ENCODE results near the gene CFAP57. TPM values are rescaled to one million over a fixed set of nuclear protein-coding genes. Genes with fewer than 3 reads are reported as not detected.

Gene CFAP57
- total and polyA plus RNA-seq, 2 of the 4 experiments (the other 2 are of a cell fraction) = 0.29 to 0.36 TPM

DNA sequence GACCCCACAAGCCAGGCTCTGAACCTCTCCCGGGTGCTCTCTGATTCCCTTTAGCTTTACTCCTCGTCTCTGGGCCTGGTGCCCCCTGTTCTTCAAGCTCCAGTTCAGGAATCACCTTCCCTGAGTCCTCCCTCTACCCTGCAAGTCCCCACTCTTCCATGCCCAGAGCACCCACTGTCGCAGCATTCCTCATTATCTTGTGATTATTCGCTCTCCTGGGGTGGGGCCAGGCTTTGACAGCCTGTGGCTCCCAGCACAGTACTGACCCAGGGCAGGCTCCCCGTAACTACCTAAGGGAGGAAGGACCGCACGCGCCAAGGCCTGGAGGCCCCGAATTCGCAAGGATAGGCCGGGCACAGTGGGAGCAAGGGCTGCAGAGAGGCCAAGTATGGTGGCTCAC is 114.0 kb downstream of the CFAP57 start:
- H3K9me3 ChIP-seq (ENCODE audit: control insufficient read depth, insufficient read depth, low read length) = no peaks in the 10 kb centered on the region
- H3K18ac ChIP-seq (ENCODE audit: low read depth, low read length) = no peak overlapping the region
- no peak overlapping the region for H3K56ac ChIP-seq (ENCODE audit: extremely low read depth, insufficient read depth, low read length)
- H3K4me1 ChIP-seq (ENCODE audit: control insufficient read depth, insufficient read depth, low read length) = no peaks in the 10 kb centered on the region
- in situ Hi-C loops (cut with MboI; ENCODE audit: low sequenced_read_pairs) (no loop called here), dilution Hi-C loops (cut with HindIII; ENCODE audit: low sequenced_read_pairs, unreplicated experiment) (no loop called here), intact Hi-C loops (cut with micrococcal nuclease) (no loop called here)
- H3K27ac ChIP-seq (ENCODE audit: insufficient read depth, low read length) = no peak overlapping the region
- no peak overlapping the region for H2BK120ac ChIP-seq (ENCODE audit: low read depth, low read length)
- H2AFZ ChIP-seq (replicated peaks; ENCODE audit: low read length, poor library complexity) = no peak overlapping the region
- ChIA-PET CTCF (no interaction called here), POLR2A (ENCODE audit: unreplicated experiment) (no interaction called here)
- H3K79me1 ChIP-seq (ENCODE audit: low read depth in 1 of 2, low read length in 2 of 2) = no peaks in the 10 kb centered on the region
- no peak overlapping the region for H2BK5ac ChIP-seq (ENCODE audit: low read depth, low read length, poor library complexity, severe bottlenecking)
- TF ChIP-seq MAFK (IDR thresholded peaks at IDR 0.05; ENCODE audit: low read depth, low read length) (no peak), POLR2A (IDR thresholded peaks at IDR 0.05; ENCODE audit: low read depth, low read length) (no peak), CHD1 (IDR thresholded peaks at IDR 0.05; ENCODE audit: low read depth, low read length) (no peak), SMC3 (IDR thresholded peaks at IDR 0.05; ENCODE audit: low read depth, low read length) (no peak), CEBPB (IDR thresholded peaks at IDR 0.05; ENCODE audit: low read depth, low read length) (no peak), NFE2L2 (IDR thresholded peaks at IDR 0.05; ENCODE audit: low read depth, low read length) (no peak), BHLHE40 (IDR thresholded peaks at IDR 0.05; ENCODE audit: low read depth, low read length) (no peak), RCOR1 (IDR thresholded peaks at IDR 0.05; ENCODE audit: insufficient replicate concordance, low read length) (no peak), RAD21 (IDR thresholded peaks at IDR 0.05; ENCODE audit: low read length) (no peak), MXI1 (IDR thresholded peaks at IDR 0.05; ENCODE audit: borderline replicate concordance, low read depth, low read length) (no peak), MAZ (IDR thresholded peaks at IDR 0.05; ENCODE audit: borderline replicate concordance, low read depth, low read length) (no peak), RFX5 (IDR thresholded peaks at IDR 0.05; ENCODE audit: low read depth, low read length) (no peak), FOS (IDR thresholded peaks at IDR 0.05; ENCODE audit: low read depth, low read length) (no peak)
- TF ChIP-seq, protein P1, sequence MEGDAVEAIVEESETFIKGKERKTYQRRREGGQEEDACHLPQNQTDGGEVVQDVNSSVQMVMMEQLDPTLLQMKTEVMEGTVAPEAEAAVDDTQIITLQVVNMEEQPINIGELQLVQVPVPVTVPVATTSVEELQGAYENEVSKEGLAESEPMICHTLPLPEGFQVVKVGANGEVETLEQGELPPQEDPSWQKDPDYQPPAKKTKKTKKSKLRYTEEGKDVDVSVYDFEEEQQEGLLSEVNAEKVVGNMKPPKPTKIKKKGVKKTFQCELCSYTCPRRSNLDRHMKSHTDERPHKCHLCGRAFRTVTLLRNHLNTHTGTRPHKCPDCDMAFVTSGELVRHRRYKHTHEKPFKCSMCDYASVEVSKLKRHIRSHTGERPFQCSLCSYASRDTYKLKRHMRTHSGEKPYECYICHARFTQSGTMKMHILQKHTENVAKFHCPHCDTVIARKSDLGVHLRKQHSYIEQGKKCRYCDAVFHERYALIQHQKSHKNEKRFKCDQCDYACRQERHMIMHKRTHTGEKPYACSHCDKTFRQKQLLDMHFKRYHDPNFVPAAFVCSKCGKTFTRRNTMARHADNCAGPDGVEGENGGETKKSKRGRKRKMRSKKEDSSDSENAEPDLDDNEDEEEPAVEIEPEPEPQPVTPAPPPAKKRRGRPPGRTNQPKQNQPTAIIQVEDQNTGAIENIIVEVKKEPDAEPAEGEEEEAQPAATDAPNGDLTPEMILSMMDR (conservative IDR thresholded peaks at IDR 0.05; ENCODE audit: low read depth, low read length) = no peak
- TF ChIP-seq, protein P2, sequence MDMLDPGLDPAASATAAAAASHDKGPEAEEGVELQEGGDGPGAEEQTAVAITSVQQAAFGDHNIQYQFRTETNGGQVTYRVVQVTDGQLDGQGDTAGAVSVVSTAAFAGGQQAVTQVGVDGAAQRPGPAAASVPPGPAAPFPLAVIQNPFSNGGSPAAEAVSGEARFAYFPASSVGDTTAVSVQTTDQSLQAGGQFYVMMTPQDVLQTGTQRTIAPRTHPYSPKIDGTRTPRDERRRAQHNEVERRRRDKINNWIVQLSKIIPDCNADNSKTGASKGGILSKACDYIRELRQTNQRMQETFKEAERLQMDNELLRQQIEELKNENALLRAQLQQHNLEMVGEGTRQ (IDR thresholded peaks at IDR 0.05; ENCODE audit: low read depth, low read length) = no peak
- TF ChIP-seq, protein P3, sequence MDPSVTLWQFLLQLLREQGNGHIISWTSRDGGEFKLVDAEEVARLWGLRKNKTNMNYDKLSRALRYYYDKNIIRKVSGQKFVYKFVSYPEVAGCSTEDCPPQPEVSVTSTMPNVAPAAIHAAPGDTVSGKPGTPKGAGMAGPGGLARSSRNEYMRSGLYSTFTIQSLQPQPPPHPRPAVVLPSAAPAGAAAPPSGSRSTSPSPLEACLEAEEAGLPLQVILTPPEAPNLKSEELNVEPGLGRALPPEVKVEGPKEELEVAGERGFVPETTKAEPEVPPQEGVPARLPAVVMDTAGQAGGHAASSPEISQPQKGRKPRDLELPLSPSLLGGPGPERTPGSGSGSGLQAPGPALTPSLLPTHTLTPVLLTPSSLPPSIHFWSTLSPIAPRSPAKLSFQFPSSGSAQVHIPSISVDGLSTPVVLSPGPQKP (IDR thresholded peaks at IDR 0.05; ENCODE audit: borderline replicate concordance, low read depth, low read length) = no peak
- no peak overlapping the region for H3K4ac ChIP-seq (ENCODE audit: low read depth, low read length)
- no peak overlapping the region for H3K4me3 ChIP-seq (ENCODE audit: insufficient read depth, low read depth, low read length)
- no peaks in the 10 kb centered on the region for H3K9me1 ChIP-seq (ENCODE audit: insufficient read depth, low read length)
- H2AK5ac ChIP-seq (ENCODE audit: low read depth, low read length) = no peak overlapping the region
- no peak overlapping the region for H3K9ac ChIP-seq (ENCODE audit: low read depth, low read length)
- H3K27me3 ChIP-seq (ENCODE audit: control insufficient read depth, insufficient read depth, low read length) = peaks cover 29% of the 10 kb centered on the region
- H4K91ac ChIP-seq (ENCODE audit: insufficient read depth, low read depth, low read length) = no peak overlapping the region
- BruUV-seq (replicated peaks) = no TSS peak
- no peak for ATAC-seq (ENCODE audit: low read depth)
- no peak overlapping the region for H2BK15ac ChIP-seq (ENCODE audit: low read depth, low read length)
- 87% methylated on average over 6 of the region's 11 CpGs; no CpG with 5 or more reads in 1 of the 2 experiments for WGBS, 2 experiments (ENCODE audit: extremely low coverage in 2 of 2, insufficient read length in 1 of 2)
- H3K14ac ChIP-seq (replicated peaks; ENCODE audit: low read depth, low read length) = no peak overlapping the region
- no peaks in the 10 kb centered on the region for H4K20me1 ChIP-seq (ENCODE audit: insufficient read depth, low read length)
- H2AK9ac ChIP-seq (replicated peaks; ENCODE audit: low read depth, low read length, poor library complexity) = no peak overlapping the region
- DNase-seq = no peak
- H4K8ac ChIP-seq (ENCODE audit: low read depth in 2 of 2, low read length in 2 of 2) = no peak overlapping the region
- H4K5ac ChIP-seq (ENCODE audit: low read depth, low read length) = no peak overlapping the region
- no peak overlapping the region for H2BK20ac ChIP-seq (ENCODE audit: low read depth, low read length)
- H3K36me3 ChIP-seq (ENCODE audit: control insufficient read depth, insufficient read depth, low read length) = no peaks in the 10 kb centered on the region
- no peak overlapping the region for H3K4me2 ChIP-seq (ENCODE audit: low read depth, low read length)
- no peak overlapping the region for H3K23ac ChIP-seq (ENCODE audit: low read depth, low read length)

Measured in IMR-90 (cell line).